Uterus (tissue), 2 donors: Measurements from ENCODE around the gene IRF6.

Experiments
- POLR2A ChIP-seq, 2 donors: fragments of 450-650 bp; IDR thresholded peaks; one replicate each; pipeline ENCODE4 v1.6.1; 2016; ENCODE audit warnings: antibody characterized with exemption in 2 of 2, mild to moderate bottlenecking in 1 of 2, moderate library complexity in 1 of 2
- TF ChIP-seq, protein P1 (sequence below), 4 experiments: fragments of 200-600 bp in 2 of 4; fragments of 450-650 bp in 2 of 4; sonication (generic) in 2 of 4; IDR thresholded peaks; one replicate each; pipeline ENCODE4 v1.5.1; 2016 to 2019; ENCODE audit warnings: antibody characterized with exemption in 4 of 4, mild to moderate bottlenecking in 2 of 4, moderate library complexity in 1 of 4

DNA sequence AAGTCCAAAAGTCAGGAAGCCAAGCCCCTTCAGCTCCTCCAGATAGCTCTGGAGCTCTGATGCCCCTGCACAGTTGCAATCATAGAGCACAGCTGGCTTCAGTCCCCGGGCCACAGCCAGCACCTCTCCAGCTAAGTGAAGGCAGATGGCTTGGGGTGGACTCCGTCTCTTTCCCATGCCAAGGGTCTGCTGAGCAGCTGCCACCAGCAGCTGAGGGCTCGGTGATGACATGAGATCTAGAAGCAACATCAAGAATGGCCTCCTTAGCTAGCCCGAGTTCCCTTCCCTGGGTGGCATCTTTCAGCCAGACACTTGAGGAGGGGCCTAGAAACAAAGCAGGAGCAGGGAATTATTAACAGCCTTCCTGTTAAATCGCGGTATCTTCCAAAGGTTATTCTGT lies 22.6 kb downstream of the IRF6 start:
- TF ChIP-seq, protein P1, sequence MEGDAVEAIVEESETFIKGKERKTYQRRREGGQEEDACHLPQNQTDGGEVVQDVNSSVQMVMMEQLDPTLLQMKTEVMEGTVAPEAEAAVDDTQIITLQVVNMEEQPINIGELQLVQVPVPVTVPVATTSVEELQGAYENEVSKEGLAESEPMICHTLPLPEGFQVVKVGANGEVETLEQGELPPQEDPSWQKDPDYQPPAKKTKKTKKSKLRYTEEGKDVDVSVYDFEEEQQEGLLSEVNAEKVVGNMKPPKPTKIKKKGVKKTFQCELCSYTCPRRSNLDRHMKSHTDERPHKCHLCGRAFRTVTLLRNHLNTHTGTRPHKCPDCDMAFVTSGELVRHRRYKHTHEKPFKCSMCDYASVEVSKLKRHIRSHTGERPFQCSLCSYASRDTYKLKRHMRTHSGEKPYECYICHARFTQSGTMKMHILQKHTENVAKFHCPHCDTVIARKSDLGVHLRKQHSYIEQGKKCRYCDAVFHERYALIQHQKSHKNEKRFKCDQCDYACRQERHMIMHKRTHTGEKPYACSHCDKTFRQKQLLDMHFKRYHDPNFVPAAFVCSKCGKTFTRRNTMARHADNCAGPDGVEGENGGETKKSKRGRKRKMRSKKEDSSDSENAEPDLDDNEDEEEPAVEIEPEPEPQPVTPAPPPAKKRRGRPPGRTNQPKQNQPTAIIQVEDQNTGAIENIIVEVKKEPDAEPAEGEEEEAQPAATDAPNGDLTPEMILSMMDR (IDR thresholded peaks at IDR 0.05) = no peak
- no peak for TF ChIP-seq POLR2A (IDR thresholded peaks at IDR 0.05)
